GM19099 (cell line): ENCODE results near the gene OXT.

Experiments used
- POLR2A ChIP-seq: IDR thresholded peaks from 3 replicates; pipeline ENCODE4 v1.6.1; 2011; ENCODE audit warnings: low read depth; ENCODE audit not compliant: insufficient read length; ENCODE audit errors: extremely low read depth

OXT gene

DNA sequence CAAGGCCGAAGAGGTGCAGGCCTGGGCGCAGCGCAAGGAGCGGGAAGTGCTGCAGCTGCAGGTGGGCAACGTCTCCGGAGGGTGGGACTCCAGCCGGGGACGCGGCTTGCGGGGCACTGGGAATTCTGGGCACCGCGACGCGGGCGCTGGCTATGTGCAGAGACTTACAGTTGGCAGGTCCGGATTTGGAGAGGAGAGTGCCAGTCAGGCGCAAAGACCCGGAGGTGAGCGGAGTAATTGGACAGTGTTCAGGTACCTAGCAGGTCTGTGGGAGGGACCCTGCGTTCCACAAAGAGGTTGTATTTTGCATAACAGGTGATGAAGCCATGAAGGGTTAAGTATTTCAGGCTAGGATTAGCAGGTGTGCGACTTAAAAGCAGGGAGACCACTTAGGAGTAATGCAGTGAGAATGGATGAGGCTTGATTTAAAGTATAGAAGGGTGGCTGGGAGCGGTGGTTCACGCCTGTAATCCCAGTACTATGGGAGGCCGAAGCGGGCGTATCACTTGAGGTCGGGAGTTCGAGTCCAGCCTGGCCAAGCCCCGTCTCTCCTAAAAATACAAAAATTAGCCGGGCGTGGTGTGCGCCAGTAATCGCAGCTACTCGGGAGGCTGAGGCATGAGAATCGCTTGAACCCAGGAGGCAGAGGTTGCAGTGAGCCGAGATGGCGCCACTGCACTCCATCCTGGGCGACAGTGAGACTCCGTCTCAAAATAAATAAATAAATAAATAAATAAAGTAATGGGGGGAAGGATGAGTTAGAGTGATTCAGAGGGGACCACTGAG is 24.6 kb upstream of the OXT start:
- TF ChIP-seq POLR2A = no peak

DNA sequence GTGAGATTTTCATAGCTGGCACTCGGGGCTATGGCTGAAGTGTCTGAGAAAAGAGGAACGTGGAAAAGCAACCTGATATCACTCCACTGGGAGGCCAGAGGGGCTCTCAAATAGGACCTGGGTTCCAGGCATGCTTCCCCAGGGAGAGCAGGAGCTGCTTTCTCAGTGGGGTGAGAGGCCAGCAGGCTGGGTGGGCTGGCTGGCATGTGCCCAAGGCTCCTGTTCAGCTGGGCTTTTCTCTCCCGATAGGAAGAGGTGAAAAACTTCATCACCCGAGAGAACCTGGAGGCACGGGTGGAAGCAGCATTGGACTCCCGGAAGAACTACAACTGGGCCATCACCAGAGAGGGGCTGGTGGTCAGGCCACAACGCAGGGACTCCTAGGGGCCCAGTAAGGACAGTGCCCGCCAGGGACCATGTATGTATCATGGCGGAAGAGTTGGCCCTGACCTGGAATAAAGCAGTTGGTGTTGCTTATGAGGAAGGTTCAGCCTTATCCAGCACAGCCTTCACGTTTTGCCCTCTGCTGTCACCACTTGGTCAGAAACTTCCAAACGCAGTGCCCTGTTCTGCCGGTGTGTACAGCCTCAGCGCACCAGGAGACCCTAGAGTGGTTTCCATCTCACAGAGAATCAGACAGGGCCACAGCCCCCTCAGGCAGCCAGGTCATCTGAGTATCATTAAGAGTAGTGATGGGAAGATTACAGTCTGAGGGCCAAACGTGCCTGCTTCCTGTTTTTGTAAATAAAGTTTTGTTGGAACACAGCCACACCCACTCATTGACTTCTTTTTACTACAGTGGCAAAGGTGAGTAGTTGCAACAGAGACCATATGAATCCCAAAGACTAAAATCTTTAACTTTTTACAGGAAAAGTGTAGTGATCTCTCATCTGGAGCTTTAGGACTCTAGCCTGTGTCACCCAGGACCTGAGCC is 23.7 kb upstream of the OXT start:
- no peak for TF ChIP-seq POLR2A

DNA sequence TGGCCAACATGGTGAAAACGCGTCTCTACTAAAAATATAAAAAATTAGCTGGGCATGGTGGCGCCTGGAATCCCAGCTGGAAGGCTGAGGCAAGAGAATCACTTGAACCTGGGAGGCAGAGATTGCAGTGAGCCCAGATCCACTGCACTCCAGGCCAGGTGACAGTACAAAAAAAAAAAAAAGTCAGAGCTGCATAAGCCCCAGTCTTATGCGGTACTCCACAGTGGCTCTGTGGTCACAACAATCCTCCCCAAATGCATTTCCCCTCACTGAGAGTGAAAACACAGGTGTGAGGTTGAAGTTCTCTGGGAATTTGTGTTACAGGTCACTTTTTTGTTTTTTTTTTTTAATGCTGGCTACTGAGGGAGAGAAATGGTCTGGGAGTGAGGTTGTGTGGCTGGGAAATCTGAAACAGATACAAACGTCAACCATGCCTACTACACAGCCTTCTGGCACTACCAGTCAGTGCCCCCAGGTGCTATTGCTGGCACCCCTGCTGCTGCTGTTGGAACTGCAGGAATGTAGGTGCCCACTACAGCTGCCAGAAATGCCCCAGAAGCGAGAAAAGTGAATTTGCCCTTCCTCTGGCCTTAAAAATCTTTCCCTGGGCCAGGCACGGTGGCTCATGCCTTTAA is 19.9 kb upstream of the OXT start:
- TF ChIP-seq POLR2A = no peak

DNA sequence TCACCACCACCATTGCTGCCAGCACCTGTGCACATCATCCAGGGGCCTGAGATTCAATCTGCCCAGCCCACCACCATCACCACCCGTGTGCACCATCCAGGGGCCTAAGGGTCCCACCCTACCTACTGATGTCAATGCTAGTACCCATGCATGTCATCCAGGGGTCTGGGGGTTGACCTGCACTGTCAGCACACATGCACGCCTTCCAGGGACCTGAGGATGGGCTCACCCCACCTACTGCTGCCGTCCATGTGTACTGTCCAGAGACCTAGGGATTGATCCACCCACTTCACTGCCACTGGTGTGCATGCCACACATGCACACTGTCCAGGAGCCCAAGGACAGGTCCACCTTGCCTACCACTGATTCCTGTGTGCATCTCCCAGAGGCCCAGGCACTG is 11.9 kb upstream of the OXT start:
- TF ChIP-seq POLR2A = no peak

DNA sequence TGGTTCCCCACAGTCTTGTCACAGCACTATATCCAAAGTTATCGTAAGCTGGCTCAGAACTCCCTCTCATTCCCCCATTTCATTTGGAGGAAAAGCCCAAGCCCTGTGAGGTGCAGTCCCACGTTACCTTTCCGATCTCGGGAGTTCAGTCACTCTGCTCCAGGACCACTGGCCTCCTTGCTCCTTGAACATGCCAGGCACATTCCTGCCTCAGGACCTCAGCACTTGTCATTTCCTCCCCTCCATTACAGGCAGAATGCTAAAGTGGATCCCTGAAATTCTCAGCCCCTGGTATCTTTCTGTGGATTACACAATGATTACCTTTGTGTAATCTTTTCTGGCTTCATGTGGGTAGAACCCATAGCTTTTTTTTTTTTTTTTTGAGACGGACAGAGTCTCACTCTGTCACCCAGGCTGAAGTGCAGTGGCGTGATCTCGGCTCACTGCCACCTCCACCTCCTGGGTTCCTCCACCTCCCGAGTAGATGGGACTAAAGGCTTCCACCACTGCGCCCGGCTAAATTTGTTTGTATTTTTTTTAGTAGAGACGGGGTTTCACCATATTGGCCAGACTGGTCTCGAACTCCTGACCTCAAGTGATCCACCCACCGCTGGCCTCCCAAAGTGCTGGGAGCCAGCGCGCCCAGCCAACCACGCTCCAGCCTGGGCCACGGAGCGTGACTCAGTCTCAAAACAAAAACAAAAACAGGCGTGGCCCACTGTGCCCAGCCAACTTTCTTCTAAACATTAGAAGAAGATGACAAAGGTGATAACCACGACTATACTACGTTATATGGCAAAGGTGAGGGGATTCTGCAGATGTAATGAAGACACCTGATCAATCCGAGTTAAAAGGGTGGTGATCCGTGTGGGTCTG is 4.0 kb upstream of the OXT start:
- no peak for TF ChIP-seq POLR2A

DNA sequence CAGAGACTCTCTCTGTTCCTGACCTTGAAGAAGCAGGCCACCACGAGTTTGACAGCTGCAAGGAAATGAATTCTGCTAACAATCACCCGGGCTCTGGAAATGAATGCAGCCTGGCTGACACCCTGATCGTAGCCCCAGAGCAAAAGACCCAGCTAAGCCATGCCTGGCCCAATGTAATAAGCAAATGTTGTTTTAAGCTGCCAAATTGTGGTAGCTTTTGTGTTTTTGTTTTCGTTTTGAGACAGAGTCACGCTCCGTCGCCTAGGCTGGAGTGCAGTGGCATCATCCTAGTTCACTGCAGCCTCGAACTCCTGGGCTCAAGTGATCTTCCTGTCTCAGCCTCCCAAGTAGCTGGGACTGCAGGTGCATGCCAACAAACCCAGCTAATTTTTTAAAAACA is 3.3 kb upstream of the OXT start:
- TF ChIP-seq POLR2A = no peak

DNA sequence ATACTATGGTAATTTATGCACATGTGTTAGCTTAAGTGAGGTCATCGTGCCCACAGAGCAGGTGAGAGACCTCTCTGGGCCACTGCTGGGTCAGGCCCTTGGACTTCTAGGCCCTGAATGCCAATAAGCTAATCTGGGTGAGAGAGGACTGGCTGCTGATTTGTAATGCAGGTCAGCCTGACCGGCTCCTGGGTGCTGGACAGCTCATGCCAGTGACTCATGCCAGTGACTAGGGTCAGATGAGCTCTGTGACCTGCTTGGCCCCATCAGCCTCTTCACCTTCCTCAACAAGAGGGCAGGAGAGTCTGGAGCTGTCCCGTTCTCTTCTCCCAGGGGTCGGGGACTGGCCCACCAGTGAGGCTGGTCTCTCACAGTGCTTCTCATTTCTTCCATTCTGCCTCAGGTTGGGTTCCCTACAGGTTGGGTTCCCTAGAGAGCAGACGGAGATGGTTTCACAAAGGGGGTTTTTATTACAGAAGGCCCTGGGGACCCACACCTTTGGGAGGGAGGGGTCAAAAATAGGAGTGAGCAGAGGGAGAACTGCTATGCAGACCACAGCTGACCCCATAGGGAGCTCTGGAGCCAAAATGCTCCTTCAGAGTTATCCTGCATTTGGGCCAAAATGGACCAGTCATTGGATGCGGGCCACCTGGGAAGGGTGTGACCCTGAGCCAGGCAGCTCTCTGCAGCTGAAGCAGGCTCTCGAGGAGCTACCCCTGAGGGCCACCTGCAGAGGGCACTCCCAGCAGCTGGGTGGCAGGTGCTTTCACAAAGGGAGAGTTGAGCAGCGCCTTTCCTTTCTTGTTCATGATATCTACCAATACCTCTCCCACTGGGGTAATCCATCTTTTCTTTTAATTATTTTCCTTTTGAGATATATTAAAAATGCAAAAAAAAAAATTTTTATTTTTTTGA is 2.2 kb upstream of the OXT start:
- no peak for TF ChIP-seq POLR2A

DNA sequence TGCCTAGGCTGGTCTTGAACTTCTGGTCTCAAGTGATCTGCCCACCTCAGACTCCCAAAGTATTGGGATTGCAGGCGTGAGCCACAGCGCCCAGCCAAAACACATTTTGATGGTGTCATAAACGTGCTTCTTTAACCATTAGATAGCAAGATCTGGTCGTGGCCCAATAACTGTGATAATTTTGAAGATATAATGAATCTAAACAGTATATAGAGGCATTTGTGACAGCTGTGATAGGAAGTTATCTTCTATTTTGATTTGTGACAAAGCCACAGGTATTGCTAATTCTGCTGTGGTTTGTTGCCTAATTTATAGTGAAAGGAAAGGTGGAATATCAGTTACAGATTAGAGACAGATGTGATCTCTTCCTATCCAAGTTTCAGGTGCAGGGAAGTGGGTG is 695 bp upstream of the OXT start:
- TF ChIP-seq POLR2A = no peak

DNA sequence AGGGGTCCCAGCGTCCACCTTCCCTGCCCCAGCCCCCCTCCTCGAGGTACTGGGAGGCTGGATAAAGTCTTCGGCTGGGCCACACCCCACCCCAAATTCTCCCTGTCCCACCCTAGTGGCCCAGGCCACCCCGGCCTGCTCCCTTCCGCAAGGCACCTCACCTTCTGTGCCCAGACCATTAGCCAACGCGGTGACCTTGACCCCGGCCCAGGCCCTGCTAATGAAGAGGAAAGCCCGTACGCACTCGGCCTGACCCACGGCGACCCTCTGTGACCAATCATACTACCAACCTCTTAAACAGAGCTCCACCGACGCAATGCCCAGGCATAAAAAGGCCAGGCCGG is 182 bp upstream of the OXT start:
- no peak for TF ChIP-seq POLR2A

DNA sequence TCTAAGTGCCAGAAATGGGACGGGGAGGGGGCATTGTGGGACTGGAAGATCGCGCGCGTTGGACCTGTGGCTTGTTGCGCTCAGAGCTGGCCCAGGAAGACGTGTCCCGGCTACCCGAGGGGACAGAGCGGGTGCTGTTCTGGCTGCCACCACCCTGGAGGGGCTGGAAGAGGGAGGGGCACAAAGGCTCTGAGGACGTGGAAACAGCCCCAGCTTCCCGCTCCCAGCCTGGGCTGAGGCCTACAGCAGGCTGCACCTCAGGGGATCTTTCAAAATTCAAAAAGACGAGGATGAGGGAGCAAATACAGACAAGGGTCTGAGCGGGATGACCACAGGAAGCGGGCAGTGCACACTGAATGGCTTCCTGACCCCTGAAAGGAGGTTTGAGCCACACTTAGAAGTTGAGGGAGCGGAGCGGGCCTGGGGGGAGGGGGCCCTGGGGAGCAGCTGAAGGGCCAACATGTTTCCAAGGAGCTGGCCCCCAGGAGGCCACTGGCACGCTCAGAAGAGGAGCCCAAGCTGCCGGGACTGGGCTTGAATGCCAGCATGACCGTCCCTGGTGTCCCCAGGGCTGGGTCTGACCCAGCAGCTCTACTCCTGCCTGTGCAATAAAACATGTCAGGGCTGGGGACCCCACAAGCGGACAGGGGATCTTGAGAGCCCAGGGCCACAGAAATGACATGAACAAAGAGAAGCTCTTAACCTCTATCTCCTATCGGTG is 1.3 kb downstream of the OXT start:
- TF ChIP-seq POLR2A = no peak

DNA sequence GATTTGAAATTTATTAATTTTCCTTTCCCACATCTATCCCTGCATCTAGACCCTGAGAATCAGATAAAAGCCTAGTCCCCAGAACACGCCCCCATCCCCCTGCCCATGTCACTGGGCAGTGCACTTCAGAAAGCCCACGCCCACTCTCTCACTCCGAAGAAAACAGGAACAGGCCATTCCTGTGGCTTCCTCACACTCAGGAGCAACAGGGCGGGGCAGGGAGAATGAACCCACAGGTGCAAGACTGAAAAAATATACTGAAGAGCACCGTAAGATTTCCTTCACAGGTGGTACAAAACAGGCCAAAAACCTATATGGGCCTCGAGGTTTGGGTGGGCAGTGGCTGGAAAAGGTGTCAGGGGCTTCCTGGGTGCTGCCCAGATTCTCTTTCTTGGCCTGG is 3.4 kb downstream of the OXT start:
- TF ChIP-seq POLR2A = no peak

DNA sequence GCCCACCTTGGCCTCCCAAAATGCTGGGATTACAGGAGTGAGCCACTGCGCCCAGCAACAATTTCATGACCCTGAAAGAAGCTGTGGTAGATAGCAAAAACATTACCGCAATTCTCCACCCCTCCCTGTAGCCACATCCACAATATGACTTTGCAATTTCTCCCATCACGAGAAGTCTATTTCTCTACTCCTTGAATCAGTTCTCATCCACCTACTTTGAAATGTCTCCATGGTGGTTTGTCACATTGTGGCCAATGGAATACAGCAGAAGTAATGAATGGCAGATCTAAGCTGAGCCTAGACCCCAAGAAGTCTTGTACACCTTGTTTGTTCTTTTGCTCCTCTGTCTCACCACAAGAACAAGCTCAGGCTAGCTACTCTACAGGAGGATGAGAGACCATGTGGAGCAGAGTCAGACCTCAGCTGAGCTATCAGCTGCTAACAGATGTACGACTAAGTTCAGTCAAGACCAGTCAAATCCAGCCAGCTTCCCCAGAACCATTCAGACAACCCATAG is 6.3 kb downstream of the OXT start:
- TF ChIP-seq POLR2A = no peak

DNA sequence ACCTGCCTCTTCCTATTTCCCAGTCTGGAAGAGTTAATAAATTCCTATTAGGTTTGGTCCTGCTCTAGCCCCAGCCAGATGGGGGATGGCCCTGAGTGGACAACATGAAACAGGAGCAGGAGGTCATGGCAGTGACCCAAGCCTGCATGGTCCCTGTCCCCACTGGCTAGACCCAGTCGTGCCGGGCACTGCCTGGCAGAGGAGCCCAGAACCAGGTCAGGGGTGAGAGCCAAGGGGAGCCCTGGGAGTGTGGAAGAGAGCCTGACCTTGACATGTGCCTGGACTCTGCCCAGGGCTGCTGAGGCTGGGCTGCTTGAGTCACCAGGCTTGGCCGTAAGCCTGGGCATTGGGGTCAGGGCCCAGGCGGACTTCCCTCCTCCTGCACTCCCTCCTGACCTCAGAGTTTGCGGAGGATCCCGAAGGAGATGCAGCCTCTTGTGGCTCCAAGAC is 9.5 kb downstream of the OXT start:
- TF ChIP-seq POLR2A = no peak
